Brain microvascular endothelial cell (primary cell): Measurements from ENCODE around the gene CFAP65.

Source experiments
- DNase-seq: peaks from one replicate; pipeline ENCODE4 v3.0.0-alpha.2; 2020
- H3K27ac ChIP-seq: fragments of 250-450 bp; sonication (Bioruptor Pico); 2 replicates; pipeline ENCODE4 v1.5.1; 2020; ENCODE audit warnings: mild to moderate bottlenecking, moderate library complexity
- H3K27me3 ChIP-seq: fragments of 250-450 bp; sonication (Bioruptor Pico); replicated peaks from 2 replicates; pipeline ENCODE4 v1.5.1; 2020; ENCODE audit warnings: mild to moderate bottlenecking
- H3K36me3 ChIP-seq: fragments of 250-450 bp; sonication (Bioruptor Pico); replicated peaks from 2 replicates; pipeline ENCODE4 v1.5.1; 2020; ENCODE audit warnings: mild to moderate bottlenecking
- H3K4me3 ChIP-seq: 2 replicates; pipeline ENCODE4 v1.5.1; 2011; ENCODE audit warnings: low read depth, mild to moderate bottlenecking, control low read depth, low read length, moderate library complexity
- in situ Hi-C: cut with HindIII; loops from 2 replicates; pipeline ENCODE4 v1.10.0; 2017; ENCODE audit warnings: low sequenced_read_pairs, low pct_ligation_motif_present
- TF ChIP-seq, protein P1 (sequence below): IDR thresholded peaks from 2 replicates; pipeline ENCODE4 v1.5.1; 2011; ENCODE audit warnings: low read depth, mild to moderate bottlenecking, moderate library complexity, low read length, control low read depth, inconsistent platforms; ENCODE audit errors: missing control alignments

The CFAP65 gene

GRCh38 chr2:219003979-219004378, 37.3 kb downstream of the CFAP65 start:
- TF ChIP-seq, protein P1, sequence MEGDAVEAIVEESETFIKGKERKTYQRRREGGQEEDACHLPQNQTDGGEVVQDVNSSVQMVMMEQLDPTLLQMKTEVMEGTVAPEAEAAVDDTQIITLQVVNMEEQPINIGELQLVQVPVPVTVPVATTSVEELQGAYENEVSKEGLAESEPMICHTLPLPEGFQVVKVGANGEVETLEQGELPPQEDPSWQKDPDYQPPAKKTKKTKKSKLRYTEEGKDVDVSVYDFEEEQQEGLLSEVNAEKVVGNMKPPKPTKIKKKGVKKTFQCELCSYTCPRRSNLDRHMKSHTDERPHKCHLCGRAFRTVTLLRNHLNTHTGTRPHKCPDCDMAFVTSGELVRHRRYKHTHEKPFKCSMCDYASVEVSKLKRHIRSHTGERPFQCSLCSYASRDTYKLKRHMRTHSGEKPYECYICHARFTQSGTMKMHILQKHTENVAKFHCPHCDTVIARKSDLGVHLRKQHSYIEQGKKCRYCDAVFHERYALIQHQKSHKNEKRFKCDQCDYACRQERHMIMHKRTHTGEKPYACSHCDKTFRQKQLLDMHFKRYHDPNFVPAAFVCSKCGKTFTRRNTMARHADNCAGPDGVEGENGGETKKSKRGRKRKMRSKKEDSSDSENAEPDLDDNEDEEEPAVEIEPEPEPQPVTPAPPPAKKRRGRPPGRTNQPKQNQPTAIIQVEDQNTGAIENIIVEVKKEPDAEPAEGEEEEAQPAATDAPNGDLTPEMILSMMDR: no peak
- in situ Hi-C loops: no loop called here
- peaks cover 59% of the 10 kb centered on the region for H3K27me3 ChIP-seq
- H3K36me3 ChIP-seq: no peaks in the 10 kb centered on the region
- no peak overlapping the region for H3K4me3 ChIP-seq
- no peak for DNase-seq
- no peak overlapping the region for H3K27ac ChIP-seq

DNA sequence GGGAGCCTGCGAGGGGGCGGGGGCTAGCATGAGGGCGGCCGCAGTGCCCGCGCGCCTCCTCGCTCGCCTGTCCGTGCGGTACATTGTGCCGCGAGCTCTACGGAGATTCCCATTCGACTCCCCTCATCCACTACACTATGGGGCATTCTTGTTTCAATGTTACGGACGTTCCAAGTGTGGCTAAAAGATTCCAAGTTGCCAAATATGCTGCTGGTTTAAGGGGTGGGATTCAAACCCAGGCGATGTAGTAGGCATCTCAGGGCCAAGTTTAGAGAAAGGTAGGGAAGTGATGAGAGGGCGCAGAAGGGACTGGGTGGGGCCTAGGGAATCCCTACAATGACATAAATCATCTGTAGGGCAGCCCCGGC, 38.1 kb downstream of the CFAP65 start:
- in situ Hi-C loops: no loop called here
- Histone ChIP-seq H3K27ac (no peak overlapping the region), H3K27me3 (peaks cover 65% of the 10 kb centered on the region)

GRCh38 chr2:219002395-219003266, 38.7 kb downstream of the CFAP65 start:
- H3K4me3 ChIP-seq: no peak overlapping the region
- peak; percentile 15 for DNase-seq

More for the DNA sequence above, 38.1 kb downstream of the CFAP65 start:
- DNase-seq: no peak
- TF ChIP-seq, protein P1: peak; percentile 44
- no peaks in the 10 kb centered on the region for H3K36me3 ChIP-seq
- H3K4me3 ChIP-seq: no peak overlapping the region

DNA sequence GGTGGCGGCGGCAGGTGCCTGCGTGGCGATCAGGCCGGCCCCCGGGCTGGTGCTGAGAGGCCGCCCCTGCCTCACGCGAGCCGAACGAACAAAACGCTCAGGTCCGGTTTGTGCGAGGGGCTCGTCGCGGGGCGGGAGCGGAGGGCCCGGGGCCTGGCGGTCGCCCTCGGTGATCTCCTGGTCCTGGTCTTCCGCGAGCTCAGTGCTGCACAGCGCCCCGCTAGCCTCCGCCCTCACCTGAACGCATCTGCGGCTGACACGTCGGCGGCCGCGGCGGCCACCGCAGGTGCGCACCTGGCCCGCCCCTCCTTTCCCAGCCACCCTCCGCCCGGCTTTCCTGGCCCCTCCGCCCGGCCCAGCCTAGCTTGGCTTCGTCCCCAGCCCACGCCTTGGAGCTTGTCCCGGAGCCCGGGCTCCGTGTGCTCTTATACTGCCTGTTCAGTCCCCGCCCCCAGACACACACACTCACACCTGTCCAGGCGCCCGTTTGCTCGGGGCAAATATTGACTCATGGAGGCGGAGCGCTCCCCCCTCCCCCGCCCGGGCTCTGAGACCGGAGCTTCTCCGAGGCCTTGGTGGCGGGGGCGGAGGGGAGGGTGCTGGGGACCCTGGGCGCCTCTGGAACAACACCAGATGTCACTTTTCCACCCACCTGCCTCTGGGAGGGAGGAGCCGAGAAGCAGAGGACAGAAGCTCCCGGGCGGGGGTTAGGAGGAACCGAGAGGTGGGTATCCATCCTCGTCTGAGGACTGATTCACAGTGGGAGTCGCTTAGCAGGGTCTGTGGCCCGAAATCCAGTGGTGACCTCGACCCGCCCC, 39.5 kb downstream of the CFAP65 start:
- H3K36me3 ChIP-seq: no peaks in the 10 kb centered on the region
- H3K27ac ChIP-seq: no peak overlapping the region
- H3K4me3 ChIP-seq: no peak overlapping the region
- in situ Hi-C loops: no loop called here
- H3K27me3 ChIP-seq: peaks cover 74% of the 10 kb centered on the region
- TF ChIP-seq, protein P1: no peak
- DNase-seq: no peak

More at GRCh38 chr2:219002395-219003266, 38.7 kb downstream of the CFAP65 start:
- H3K36me3 ChIP-seq: no peaks in the 10 kb centered on the region
- no peak overlapping the region for H3K27ac ChIP-seq
- TF ChIP-seq, protein P1: peak; percentile 41
- in situ Hi-C loops: no loop called here
- H3K27me3 ChIP-seq: peaks cover 66% of the 10 kb centered on the region

DNA sequence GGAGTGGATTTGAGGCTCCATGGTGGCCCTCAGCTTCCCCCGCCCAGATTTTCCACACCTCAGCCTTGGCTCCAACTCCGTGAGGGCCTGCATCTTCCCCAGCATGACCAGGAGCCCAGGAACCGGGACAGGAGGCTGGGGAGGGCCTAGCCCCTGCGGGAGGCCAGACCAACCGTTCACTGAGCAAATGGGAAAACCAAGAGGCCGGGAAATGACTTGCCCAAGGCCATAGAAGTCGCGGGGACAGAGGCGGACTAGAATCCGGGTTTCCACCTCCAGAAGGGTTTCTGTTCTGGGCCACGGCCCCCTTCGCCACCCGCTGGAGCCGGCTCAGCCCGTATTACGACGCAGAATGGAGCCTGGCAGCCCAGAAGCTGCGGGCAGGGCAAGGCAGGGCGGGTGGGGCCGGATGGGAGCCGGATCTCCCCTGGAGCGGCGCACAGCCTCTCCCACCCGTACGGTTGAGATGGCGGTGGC, 40.2 kb downstream of the CFAP65 start:
- Histone ChIP-seq H3K27ac (no peak overlapping the region), H3K36me3 (no peaks in the 10 kb centered on the region), H3K27me3 (peaks cover 80% of the 10 kb centered on the region), H3K4me3 (no peak overlapping the region)
- in situ Hi-C loops: no loop called here
- TF ChIP-seq, protein P1: no peak
- no peak for DNase-seq
